WTC11 (cell line): ENCODE data around the gene SMIM38. TPM values are rescaled to one million over a fixed set of nuclear protein-coding genes. Genes with fewer than 3 reads are reported as not detected.

Experiments used
- ATAC-seq: fragments of 200-7000 bp; cut with Tn5 transposase; 2 replicates; pipeline ENCODE4 v1.10.0; 2021; ENCODE audit warnings: mild to moderate bottlenecking, moderate library complexity
- CTCF ChIA-PET: fragments of 300-600 bp; sonication (Branson Sonifier 250); formaldehyde crosslinking; loops from one replicate; lab custom pipeline; 2021; ENCODE audit warnings: antibody characterized with exemption; lab: Charles Lee
- POLR2A ChIA-PET: fragments of 350-600 bp; sonication (Branson Sonifier 250); formaldehyde crosslinking; loops from one replicate; lab custom pipeline; 2021; ENCODE audit warnings: antibody characterized with exemption; lab: Charles Lee
- DNase-seq: peaks from one replicate; pipeline ENCODE4 v3.0.0; 2021; ENCODE audit warnings: low spot score
- H3K27ac Mint-ChIP-seq: 2 replicates; pipeline ENCODE4 v1.8.0; 2021; ENCODE audit warnings: mixed read lengths
- H3K27me3 Mint-ChIP-seq: 2 replicates; pipeline ENCODE4 v1.8.0; 2021; ENCODE audit warnings: low read depth, mild to moderate bottlenecking, moderate library complexity, mixed read lengths
- H3K36me3 Mint-ChIP-seq: 2 replicates; pipeline ENCODE4 v1.8.0; 2021; ENCODE audit warnings: mixed read lengths
- H3K4me1 Mint-ChIP-seq: 2 replicates; pipeline ENCODE4 v1.8.0; 2022; ENCODE audit warnings: mixed read lengths
- H3K4me3 Mint-ChIP-seq: 2 replicates; pipeline ENCODE4 v1.8.0; 2021; ENCODE audit warnings: mild to moderate bottlenecking, moderate library complexity, mixed read lengths
- H3K9me3 Mint-ChIP-seq: 2 replicates; pipeline ENCODE4 v1.8.0; 2021; ENCODE audit warnings: mixed read lengths
- ERG ChIP-seq: fragments of 250-450 bp; sonication (Bioruptor Pico); IDR thresholded peaks from 2 replicates; pipeline ENCODE4 v1.8.0; 2021; ENCODE audit warnings: mild to moderate bottlenecking
- ESRRA ChIP-seq: sonication (generic); formaldehyde crosslinking; IDR thresholded peaks from 2 replicates; pipeline ENCODE4 v1.8.1; 2022; ENCODE audit warnings: mild to moderate bottlenecking, missing genetic modification reagents, borderline replicate concordance
- ETV6 ChIP-seq: sonication (generic); formaldehyde crosslinking; IDR thresholded peaks from 2 replicates; pipeline ENCODE4 v1.8.1; 2022; ENCODE audit warnings: mild to moderate bottlenecking, missing genetic modification reagents
- FOXK1 ChIP-seq: sonication (generic); formaldehyde crosslinking; IDR thresholded peaks from 2 replicates; pipeline ENCODE4 v1.8.0; 2022; ENCODE audit warnings: mild to moderate bottlenecking, moderate library complexity, missing genetic modification reagents
- GRHL2 ChIP-seq: fragments of 250-450 bp; sonication (Bioruptor Pico); IDR thresholded peaks from 2 replicates; pipeline ENCODE4 v1.8.0; 2022; ENCODE audit warnings: mild to moderate bottlenecking, moderate library complexity; ENCODE audit not compliant: insufficient replicate concordance, severe bottlenecking
- HMGXB4 ChIP-seq: sonication (generic); formaldehyde crosslinking; IDR thresholded peaks from 2 replicates; pipeline ENCODE4 v1.8.1; 2023; ENCODE audit warnings: mild to moderate bottlenecking, moderate library complexity, missing genetic modification reagents
- IRF1 ChIP-seq: sonication (generic); formaldehyde crosslinking; IDR thresholded peaks from 2 replicates; pipeline ENCODE4 v1.8.0; 2023; ENCODE audit warnings: missing genetic modification reagents
- KAT7 ChIP-seq: sonication (generic); formaldehyde crosslinking; IDR thresholded peaks from 2 replicates; pipeline ENCODE4 v1.8.1; 2023; ENCODE audit warnings: missing genetic modification reagents, mild to moderate bottlenecking, borderline replicate concordance
- NR2C2 ChIP-seq: sonication (generic); formaldehyde crosslinking; IDR thresholded peaks from 2 replicates; pipeline ENCODE4 v1.8.0; 2022; ENCODE audit warnings: mild to moderate bottlenecking, missing genetic modification reagents
- NR3C1 ChIP-seq: sonication (generic); formaldehyde crosslinking; conservative IDR thresholded peaks from 2 replicates; pipeline ENCODE4 v1.8.1; 2023; ENCODE audit warnings: low read depth, mild to moderate bottlenecking, missing genetic modification reagents
- RELA ChIP-seq: sonication (generic); formaldehyde crosslinking; IDR thresholded peaks from 2 replicates; pipeline ENCODE4 v1.8.1; 2022; ENCODE audit warnings: missing genetic modification reagents, mild to moderate bottlenecking, borderline replicate concordance
- SMAD4 ChIP-seq: sonication (generic); formaldehyde crosslinking; IDR thresholded peaks from 2 replicates; pipeline ENCODE4 v1.8.0; 2022; ENCODE audit warnings: mild to moderate bottlenecking, missing genetic modification reagents
- SP1 ChIP-seq: sonication (generic); formaldehyde crosslinking; conservative IDR thresholded peaks from 2 replicates; pipeline ENCODE4 v1.8.1; 2022; ENCODE audit warnings: missing genetic modification reagents
- TCF7 ChIP-seq: sonication (generic); formaldehyde crosslinking; IDR thresholded peaks from 2 replicates; pipeline ENCODE4 v1.8.0; 2022; ENCODE audit warnings: mild to moderate bottlenecking, low read depth, missing genetic modification reagents, moderate library complexity
- ZNF416 ChIP-seq: fragments of 250-450 bp; sonication (Bioruptor Pico); IDR thresholded peaks from 2 replicates; pipeline ENCODE4 v1.9.0; 2021; ENCODE audit warnings: mild to moderate bottlenecking, inconsistent platforms
- total RNA-seq: library from RNA; stranded (reverse); gene quantifications from 3 replicates; pipeline ENCODE4 v1.2.3, GENCODE V29; 2021
- TF ChIP-seq, protein P1 (sequence below): sonication (generic); formaldehyde crosslinking; conservative IDR thresholded peaks from 2 replicates; pipeline ENCODE4 v1.8.1; 2022; ENCODE audit warnings: mild to moderate bottlenecking, missing genetic modification reagents
- TF ChIP-seq, protein P2 (sequence below): sonication (generic); formaldehyde crosslinking; IDR thresholded peaks from 2 replicates; pipeline ENCODE4 v1.8.0; 2022; ENCODE audit warnings: mild to moderate bottlenecking, missing genetic modification reagents
- TF ChIP-seq, protein P3 (sequence below): sonication (generic); formaldehyde crosslinking; IDR thresholded peaks from 2 replicates; pipeline ENCODE4 v1.8.1; 2023; ENCODE audit warnings: mild to moderate bottlenecking, missing genetic modification reagents

SMIM38 gene
- total RNA-seq, 1 experiment from 2014 or later = 0.39 TPM

- TF ChIP-seq, protein P1, sequence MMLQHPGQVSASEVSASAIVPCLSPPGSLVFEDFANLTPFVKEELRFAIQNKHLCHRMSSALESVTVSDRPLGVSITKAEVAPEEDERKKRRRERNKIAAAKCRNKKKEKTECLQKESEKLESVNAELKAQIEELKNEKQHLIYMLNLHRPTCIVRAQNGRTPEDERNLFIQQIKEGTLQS (CRISPR knock-in tag) = no peak
- TF ChIP-seq, protein P2, sequence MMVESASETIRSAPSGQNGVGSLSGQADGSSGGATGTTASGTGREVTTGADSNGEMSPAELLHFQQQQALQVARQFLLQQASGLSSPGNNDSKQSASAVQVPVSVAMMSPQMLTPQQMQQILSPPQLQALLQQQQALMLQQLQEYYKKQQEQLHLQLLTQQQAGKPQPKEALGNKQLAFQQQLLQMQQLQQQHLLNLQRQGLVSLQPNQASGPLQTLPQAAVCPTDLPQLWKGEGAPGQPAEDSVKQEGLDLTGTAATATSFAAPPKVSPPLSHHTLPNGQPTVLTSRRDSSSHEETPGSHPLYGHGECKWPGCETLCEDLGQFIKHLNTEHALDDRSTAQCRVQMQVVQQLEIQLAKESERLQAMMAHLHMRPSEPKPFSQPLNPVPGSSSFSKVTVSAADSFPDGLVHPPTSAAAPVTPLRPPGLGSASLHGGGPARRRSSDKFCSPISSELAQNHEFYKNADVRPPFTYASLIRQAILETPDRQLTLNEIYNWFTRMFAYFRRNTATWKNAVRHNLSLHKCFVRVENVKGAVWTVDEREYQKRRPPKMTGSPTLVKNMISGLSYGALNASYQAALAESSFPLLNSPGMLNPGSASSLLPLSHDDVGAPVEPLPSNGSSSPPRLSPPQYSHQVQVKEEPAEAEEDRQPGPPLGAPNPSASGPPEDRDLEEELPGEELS (CRISPR knock-in tag) = no peak
- no peak for TF ChIP-seq FOXK1 (CRISPR knock-in tag)
- TF ChIP-seq IRF1 (CRISPR knock-in tag) = no peak
These were observed 29.9 kb upstream of the SMIM38 start (continued) for GRCh38 chr11:69125861-69126260.

DNA sequence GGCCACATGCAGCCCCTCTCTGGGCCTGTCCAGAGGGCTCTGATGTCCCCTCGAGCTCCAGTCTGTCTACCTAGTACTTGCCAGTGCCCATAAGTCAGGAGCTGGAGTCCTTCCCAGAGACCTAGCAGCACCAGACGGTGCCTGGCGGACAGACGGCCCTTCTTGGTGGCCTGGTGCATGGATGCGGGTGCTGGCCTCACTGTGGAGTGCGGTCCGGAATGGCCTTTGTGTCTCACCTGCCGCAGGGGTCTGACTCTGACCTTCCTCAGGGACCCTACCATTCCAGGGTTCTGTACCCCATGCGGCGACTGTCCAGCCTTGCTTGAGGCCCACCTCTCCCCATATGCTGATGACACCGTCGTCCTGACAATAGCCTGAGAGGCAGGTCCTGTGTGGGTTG, 29.4 kb upstream of the SMIM38 start:
- CTCF ChIA-PET = interaction anchor here (1.5 kb wide), 1 partner anchor 25 kb away, joined by 3 read pairs; no protein-coding TSS in a partner anchor
- H3K27me3 Mint-ChIP-seq = no peaks in the 10 kb centered on the region
- POLR2A ChIA-PET = no interaction called here
- H3K4me1 Mint-ChIP-seq = peaks cover 34% of the 10 kb centered on the region
- peaks cover 14% of the 10 kb centered on the region for H3K36me3 Mint-ChIP-seq
- TF ChIP-seq GRHL2 (CRISPR knock-in tag) = no peak
- no peak for TF ChIP-seq HMGXB4
- TF ChIP-seq SP1 (CRISPR knock-in tag) = no peak
- no peak for TF ChIP-seq TCF7
- no peak for TF ChIP-seq NR2C2 (CRISPR knock-in tag)
- TF ChIP-seq NR3C1 (CRISPR knock-in tag) = no peak
- no peak for TF ChIP-seq RELA (CRISPR knock-in tag)
- no peak for TF ChIP-seq ZNF416 (CRISPR knock-in tag)
- TF ChIP-seq, protein P3, sequence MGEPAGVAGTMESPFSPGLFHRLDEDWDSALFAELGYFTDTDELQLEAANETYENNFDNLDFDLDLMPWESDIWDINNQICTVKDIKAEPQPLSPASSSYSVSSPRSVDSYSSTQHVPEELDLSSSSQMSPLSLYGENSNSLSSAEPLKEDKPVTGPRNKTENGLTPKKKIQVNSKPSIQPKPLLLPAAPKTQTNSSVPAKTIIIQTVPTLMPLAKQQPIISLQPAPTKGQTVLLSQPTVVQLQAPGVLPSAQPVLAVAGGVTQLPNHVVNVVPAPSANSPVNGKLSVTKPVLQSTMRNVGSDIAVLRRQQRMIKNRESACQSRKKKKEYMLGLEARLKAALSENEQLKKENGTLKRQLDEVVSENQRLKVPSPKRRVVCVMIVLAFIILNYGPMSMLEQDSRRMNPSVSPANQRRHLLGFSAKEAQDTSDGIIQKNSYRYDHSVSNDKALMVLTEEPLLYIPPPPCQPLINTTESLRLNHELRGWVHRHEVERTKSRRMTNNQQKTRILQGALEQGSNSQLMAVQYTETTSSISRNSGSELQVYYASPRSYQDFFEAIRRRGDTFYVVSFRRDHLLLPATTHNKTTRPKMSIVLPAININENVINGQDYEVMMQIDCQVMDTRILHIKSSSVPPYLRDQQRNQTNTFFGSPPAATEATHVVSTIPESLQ (CRISPR knock-in tag) = no peak
- TF ChIP-seq ETV6 (CRISPR knock-in tag) = no peak
- TF ChIP-seq ESRRA = no peak
- no peak for TF ChIP-seq KAT7 (CRISPR knock-in tag)
- no peak for TF ChIP-seq ERG (CRISPR knock-in tag)
- no peak for TF ChIP-seq SMAD4 (CRISPR knock-in tag)
- TF ChIP-seq, all 79 proteins: peak for 0
- Mint-ChIP-seq H3K9me3 (peaks cover 22% of the 10 kb centered on the region), H3K27ac (no peak overlapping the region), H3K4me3 (no peak overlapping the region)
- no peak for ATAC-seq
- peak; percentile 8 for DNase-seq
